ENCODE measurements around the gene LTF.

GRCh38 chr3:46485779-46486175 lies 21.1 kb upstream of the LTF start:
- TF ChIP-seq CTCF (IDR thresholded peaks at IDR 0.05 in 4 of 5, conservative IDR thresholded peaks at IDR 0.05 in 1 of 5): no peak
- TF ChIP-seq POLR2A (IDR thresholded peaks at IDR 0.05): no peak

Measured in gastrocnemius medialis (tissue), 4 donors.